Lower leg skin (tissue), 4 donors: ENCODE measurements around the gene SYNE2. TPM values are rescaled to one million over a fixed set of nuclear protein-coding genes. Genes with fewer than 3 reads are reported as not detected.

Experiments
- DNase-seq, 2 donors: peaks; one replicate each; pipeline ENCODE4 v3.0.0-alpha.2; 2019; ENCODE audit warnings: low spot score in 2 of 2
- H3K4me3 ChIP-seq: fragments of 200-600 bp; sonication (generic); 2 replicates; pipeline ENCODE4 v1.5.1; 2017; ENCODE audit warnings: mild to moderate bottlenecking, low read depth; ENCODE audit not compliant: poor library complexity, severe bottlenecking
- CTCF ChIP-seq, 3 donors: fragments of 450-650 bp; IDR thresholded peaks; one replicate each; pipeline ENCODE4 v1.5.1; 2016; ENCODE audit warnings: antibody characterized with exemption in 3 of 3, mild to moderate bottlenecking in 3 of 3, moderate library complexity in 2 of 3
- POLR2A ChIP-seq, 2 donors: fragments of 450-650 bp; IDR thresholded peaks; one replicate each; pipeline ENCODE4 v1.6.1; 2016 to 2017; ENCODE audit warnings: antibody characterized with exemption in 2 of 2, mild to moderate bottlenecking in 1 of 2, moderate library complexity in 1 of 2
- WGBS, 2 donors: methylation state at CpG; one replicate each; pipeline ENCODE4 v1.1.5; 2018; 5-methylcytosine and 5-hydroxymethylcytosine counted together
- intact Hi-C: fragments of 100-400 bp; cut with DNase I; formaldehyde crosslinking; loops from one replicate; pipeline ENCODE4 v1.15.0; 2023; ENCODE audit warnings: low total_unique reads
- total RNA-seq, 4 donors: library from RNA; depleted of rRNA; stranded (reverse); fragments of >200 nt; gene quantifications; one replicate each; pipeline ENCODE4 v1.1.0, GENCODE V29; 2016

Gene SYNE2
- total RNA-seq, 4 donors from 2014 or later, result 200 to 479 (median 232) TPM

- TF ChIP-seq CTCF (IDR thresholded peaks at IDR 0.05) (no peak), POLR2A (IDR thresholded peaks at IDR 0.05) (no peak)
- no peak overlapping the region for H3K4me3 ChIP-seq
- WGBS, 2 donors, result 80 to 91% methylated on average over 1 of the region's 1 CpG
- intact Hi-C loops, result no loop called here
- DNase-seq, result no peak
These were observed 58.6 kb downstream of the SYNE2 start for GRCh38 chr14:63911404-63911803.

GRCh38 chr14:63912286-63912685 lies 59.5 kb downstream of the SYNE2 start:
- TF ChIP-seq POLR2A (IDR thresholded peaks at IDR 0.05), result no peak
- TF ChIP-seq CTCF (IDR thresholded peaks at IDR 0.05), result no peak
- intact Hi-C loops, result no loop called here
- no peak overlapping the region for H3K4me3 ChIP-seq
- no peak for DNase-seq
- WGBS, 2 donors, result 77% methylated on average over 1 of the region's 1 CpG

- WGBS, 2 donors, result 87 to 88% methylated on average over 11 of the region's 11 CpGs
- TF ChIP-seq POLR2A (IDR thresholded peaks at IDR 0.05), result no peak
- no peak for TF ChIP-seq CTCF (IDR thresholded peaks at IDR 0.05)
- H3K4me3 ChIP-seq, result no peak overlapping the region
- DNase-seq, result no peak
- intact Hi-C loops, result no loop called here
These were observed 65.6 kb downstream of the SYNE2 start for GRCh38 chr14:63918411-63918810.

GRCh38 chr14:63922696-63923421 lies 70.1 kb downstream of the SYNE2 start:
- H3K4me3 ChIP-seq, result no peak overlapping the region
- WGBS, 2 donors, result 42 to 47% methylated on average over 5 of the region's 5 CpGs
- intact Hi-C loops, result no loop called here
- TF ChIP-seq POLR2A (IDR thresholded peaks at IDR 0.05) (no peak), CTCF (IDR thresholded peaks at IDR 0.05) (no peak)
- peak; percentile 61 to 78 for DNase-seq

GRCh38 chr14:63923422-63923752 lies 70.6 kb downstream of the SYNE2 start:
- intact Hi-C loops, result no loop called here
- no peak overlapping the region for H3K4me3 ChIP-seq
- DNase-seq, result no peak
- TF ChIP-seq CTCF (IDR thresholded peaks at IDR 0.05) (no peak), POLR2A (IDR thresholded peaks at IDR 0.05) (no peak)

GRCh38 chr14:63924375-63924774 lies 71.6 kb downstream of the SYNE2 start:
- no peak for TF ChIP-seq POLR2A (IDR thresholded peaks at IDR 0.05)
- intact Hi-C loops, result no loop called here
- no peak overlapping the region for H3K4me3 ChIP-seq
- DNase-seq, result no peak
